IMR-90 (cell line): Measurements from ENCODE around the gene HSPA1L. TPM values are rescaled to one million over a fixed set of nuclear protein-coding genes. Genes with fewer than 3 reads are reported as not detected.

Experiments used
- ATAC-seq: fragments of 200-7000 bp; cut with Tn5 transposase; 2 replicates; pipeline ENCODE4 v1.9.1; 2020; ENCODE audit warnings: low read depth, mild to moderate bottlenecking, moderate library complexity
- BruUV-seq: library from RNA; stranded (reverse); fragments of 400-500 nt; replicated peaks from 2 replicates; lab custom pipeline; 2021; lab: Mats Ljungman, UMichigan
- CTCF ChIA-PET: fragments of 300-600 bp; formaldehyde crosslinking; extraction: SDS; loops from one replicate; lab custom pipeline; 2021; ENCODE audit warnings: antibody characterized with exemption; lab: Yijun Ruan, JAX
- POLR2A ChIA-PET: fragments of 300-600 bp; sonication (Branson Sonifier 250); formaldehyde crosslinking; loops from one replicate; lab custom pipeline; 2022; ENCODE audit warnings: antibody characterized with exemption; ENCODE audit not compliant: unreplicated experiment; lab: Charles Lee
- DNase-seq: peaks from one replicate; pipeline ENCODE4 v3.0.0; 2013
- H2AFZ ChIP-seq: replicated peaks from 2 replicates; pipeline ENCODE3; 2013; ENCODE audit warnings: low read length, mild to moderate bottlenecking; ENCODE audit not compliant: poor library complexity
- H2AK5ac ChIP-seq: 2 replicates; pipeline ENCODE4 v1.6.1; 2013; ENCODE audit warnings: low read depth, low read length, inconsistent platforms
- H2AK9ac ChIP-seq: replicated peaks from 2 replicates; pipeline ENCODE3; 2013; ENCODE audit warnings: mild to moderate bottlenecking, low read depth, low read length, moderate library complexity; ENCODE audit not compliant: poor library complexity
- H2BK120ac ChIP-seq: 2 replicates; pipeline ENCODE4 v1.6.1; 2013; ENCODE audit warnings: low read depth, low read length, inconsistent platforms
- H2BK15ac ChIP-seq: 3 replicates; pipeline ENCODE4 v1.6.1; 2013; ENCODE audit warnings: low read depth, low read length, inconsistent platforms
- H2BK20ac ChIP-seq: 2 replicates; pipeline ENCODE4 v1.6.1; 2013; ENCODE audit warnings: low read depth, mild to moderate bottlenecking, inconsistent platforms, low read length, moderate library complexity
- H2BK5ac ChIP-seq: 2 replicates; pipeline ENCODE4 v1.6.1; 2013; ENCODE audit warnings: mild to moderate bottlenecking, low read depth, low read length, inconsistent platforms; ENCODE audit not compliant: poor library complexity, severe bottlenecking
- H3K14ac ChIP-seq: replicated peaks from 2 replicates; pipeline ENCODE4 v1.6.1; 2013; ENCODE audit warnings: low read depth, low read length, inconsistent platforms
- H3K18ac ChIP-seq: 2 replicates; pipeline ENCODE4 v1.6.1; 2013; ENCODE audit warnings: low read depth, low read length, control low read depth
- H3K23ac ChIP-seq: 2 replicates; pipeline ENCODE4 v1.6.1; 2013; ENCODE audit warnings: low read depth, low read length, inconsistent platforms
- H3K27ac ChIP-seq: 2 replicates; pipeline ENCODE4 v1.5.1; 2013; ENCODE audit warnings: mild to moderate bottlenecking, control low read depth, low read length; ENCODE audit not compliant: insufficient read depth
- H3K27me3 ChIP-seq: 2 replicates; pipeline ENCODE4 v1.6.1; 2013; ENCODE audit warnings: low read length; ENCODE audit not compliant: control insufficient read depth, insufficient read depth
- H3K36me3 ChIP-seq: 2 replicates; pipeline ENCODE4 v1.6.1; 2013; ENCODE audit warnings: low read length, mixed read lengths; ENCODE audit not compliant: control insufficient read depth, insufficient read depth
- H3K4ac ChIP-seq: 2 replicates; pipeline ENCODE4 v1.6.1; 2013; ENCODE audit warnings: low read depth, low read length, inconsistent platforms
- H3K4me1 ChIP-seq: 2 replicates; pipeline ENCODE4 v1.6.1; 2013; ENCODE audit warnings: low read length, mixed read lengths; ENCODE audit not compliant: control insufficient read depth, insufficient read depth
- H3K4me2 ChIP-seq: 2 replicates; pipeline ENCODE4 v1.6.1; 2013; ENCODE audit warnings: low read depth, mild to moderate bottlenecking, control low read depth, low read length, moderate library complexity
- H3K4me3 ChIP-seq: 2 replicates; pipeline ENCODE4 v1.5.1; 2013; ENCODE audit warnings: low read depth, mild to moderate bottlenecking, control low read depth, low read length, moderate library complexity; ENCODE audit not compliant: insufficient read depth
- H3K56ac ChIP-seq: 2 replicates; pipeline ENCODE4 v1.6.1; 2013; ENCODE audit warnings: low read length, inconsistent platforms; ENCODE audit not compliant: insufficient read depth; ENCODE audit errors: extremely low read depth
- H3K79me1 ChIP-seq, 2 experiments: 2 replicates each; pipeline ENCODE4 v1.6.1; 2013; ENCODE audit warnings: low read length in 2 of 2, inconsistent platforms in 1 of 2, low read depth in 1 of 2
- H3K9ac ChIP-seq: 2 replicates; pipeline ENCODE4 v1.6.1; 2013; ENCODE audit warnings: low read depth, low read length, control low read depth
- H3K9me1 ChIP-seq: 2 replicates; pipeline ENCODE4 v1.6.1; 2013; ENCODE audit warnings: low read length, inconsistent platforms; ENCODE audit not compliant: insufficient read depth
- H3K9me3 ChIP-seq: 2 replicates; pipeline ENCODE4 v1.6.1; 2013; ENCODE audit warnings: low read length; ENCODE audit not compliant: control insufficient read depth, insufficient read depth
- H4K20me1 ChIP-seq: 2 replicates; pipeline ENCODE4 v1.6.1; 2013; ENCODE audit warnings: low read length, inconsistent platforms; ENCODE audit not compliant: insufficient read depth
- H4K5ac ChIP-seq: 2 replicates; pipeline ENCODE4 v1.6.1; 2013; ENCODE audit warnings: mild to moderate bottlenecking, low read depth, low read length, control low read depth
- H4K8ac ChIP-seq, 2 experiments: 2 replicates each; pipeline ENCODE4 v1.6.1; 2013; ENCODE audit warnings: low read depth in 2 of 2, low read length in 2 of 2, control low read depth in 1 of 2, inconsistent platforms in 1 of 2
- H4K91ac ChIP-seq: 2 replicates; pipeline ENCODE4 v1.6.1; 2013; ENCODE audit warnings: low read depth, low read length, inconsistent platforms; ENCODE audit not compliant: insufficient read depth
- BHLHE40 ChIP-seq: fragments of 150-350 bp; IDR thresholded peaks from 2 replicates; pipeline ENCODE4 v1.6.1; 2016; ENCODE audit warnings: mild to moderate bottlenecking, low read depth, low read length
- CEBPB ChIP-seq: IDR thresholded peaks from 2 replicates; pipeline ENCODE4 v1.6.1; 2012; ENCODE audit warnings: low read depth, low read length, improper control_type of control experiment
- CHD1 ChIP-seq: IDR thresholded peaks from 2 replicates; pipeline ENCODE4 v1.6.1; 2012; ENCODE audit warnings: low read depth, low read length, improper control_type of control experiment
- CTCF ChIP-seq: conservative IDR thresholded peaks from 2 replicates; pipeline ENCODE4 v1.5.1; 2012; ENCODE audit warnings: mild to moderate bottlenecking, low read depth, low read length, improper control_type of control experiment
- ELK1 ChIP-seq: fragments of 150-350 bp; IDR thresholded peaks from 2 replicates; pipeline ENCODE4 v1.6.1; 2016; ENCODE audit warnings: low read depth, mild to moderate bottlenecking, low read length, moderate library complexity, borderline replicate concordance
- FOS ChIP-seq: fragments of 150-350 bp; IDR thresholded peaks from 2 replicates; pipeline ENCODE4 v1.6.1; 2016; ENCODE audit warnings: low read depth, low read length
- MAFK ChIP-seq: IDR thresholded peaks from 2 replicates; pipeline ENCODE4 v1.6.1; 2012; ENCODE audit warnings: low read depth, low read length, improper control_type of control experiment
- MAZ ChIP-seq: IDR thresholded peaks from 2 replicates; pipeline ENCODE4 v1.6.1; 2012; ENCODE audit warnings: low read depth, mild to moderate bottlenecking, low read length, improper control_type of control experiment, moderate library complexity, borderline replicate concordance
- MXI1 ChIP-seq: IDR thresholded peaks from 2 replicates; pipeline ENCODE4 v1.6.1; 2012; ENCODE audit warnings: low read depth, mild to moderate bottlenecking, low read length, moderate library complexity, borderline replicate concordance
- POLR2A ChIP-seq: IDR thresholded peaks from 2 replicates; pipeline ENCODE4 v1.6.1; 2012; ENCODE audit warnings: mild to moderate bottlenecking, low read depth, low read length
- RAD21 ChIP-seq: IDR thresholded peaks from 2 replicates; pipeline ENCODE4 v1.6.1; 2012; ENCODE audit warnings: low read length, improper control_type of control experiment
- RCOR1 ChIP-seq: IDR thresholded peaks from 2 replicates; pipeline ENCODE4 v1.6.1; 2012; ENCODE audit warnings: mild to moderate bottlenecking, low read length, improper control_type of control experiment; ENCODE audit not compliant: insufficient replicate concordance
- RFX5 ChIP-seq: IDR thresholded peaks from 2 replicates; pipeline ENCODE4 v1.8.0; 2012; ENCODE audit warnings: low read depth, mild to moderate bottlenecking, low read length, moderate library complexity
- SMC3 ChIP-seq: fragments of 150-350 bp; IDR thresholded peaks from 2 replicates; pipeline ENCODE4 v1.6.1; 2016; ENCODE audit warnings: low read depth, mild to moderate bottlenecking, antibody characterized with exemption, low read length, moderate library complexity
- WGBS, 2 experiments: methylation state at CpG; one replicate each; pipeline versions ENCODE4 v1.1.5 to v1.1.7; 2013; ENCODE audit warnings: missing lambda C conversion rate in 2 of 2; ENCODE audit not compliant: insufficient read length in 1 of 2; ENCODE audit errors: extremely low coverage in 2 of 2; 5-methylcytosine and 5-hydroxymethylcytosine counted together
- dilution Hi-C: fragments of 300-500 bp; cut with HindIII; formaldehyde crosslinking; loops from one replicate; pipeline ENCODE4 v1.14.3; 2018; ENCODE audit warnings: low sequenced_read_pairs; ENCODE audit not compliant: unreplicated experiment
- in situ Hi-C: fragments of 300-500 bp; cut with MboI; formaldehyde crosslinking; loops from 3 replicates; pipeline ENCODE4 v1.14.3; 2019; ENCODE audit warnings: low sequenced_read_pairs, inconsistent platforms, mixed read lengths
- intact Hi-C: fragments of 100-400 bp; cut with micrococcal nuclease; formaldehyde crosslinking; loops from 2 replicates; pipeline ENCODE4 v1.10.0; 2022
- polyA plus RNA-seq, 3 experiments: library from polyadenylated mRNA; depleted of rRNA; stranded (reverse); fragments of >200 nt; gene quantifications; 2 replicates each; pipeline ENCODE4 v1.2.3, GENCODE V29; 2012; ENCODE audit warnings: low replicate concordance in 1 of 3
- total RNA-seq: library from RNA; depleted of rRNA; stranded (reverse); fragments of >200 nt; gene quantifications from 2 replicates; pipeline ENCODE4 v1.2.3, GENCODE V29; 2012
- TF ChIP-seq, protein P1 (sequence below): fragments of 150-350 bp; IDR thresholded peaks from 2 replicates; pipeline ENCODE4 v1.6.1; 2017; ENCODE audit warnings: mild to moderate bottlenecking, antibody characterized with exemption, low read length, low read depth

HSPA1L gene
- total and polyA plus RNA-seq, 2 of the 4 experiments (the other 2 are of a cell fraction): 0.97 to 1.3 TPM

DNA sequence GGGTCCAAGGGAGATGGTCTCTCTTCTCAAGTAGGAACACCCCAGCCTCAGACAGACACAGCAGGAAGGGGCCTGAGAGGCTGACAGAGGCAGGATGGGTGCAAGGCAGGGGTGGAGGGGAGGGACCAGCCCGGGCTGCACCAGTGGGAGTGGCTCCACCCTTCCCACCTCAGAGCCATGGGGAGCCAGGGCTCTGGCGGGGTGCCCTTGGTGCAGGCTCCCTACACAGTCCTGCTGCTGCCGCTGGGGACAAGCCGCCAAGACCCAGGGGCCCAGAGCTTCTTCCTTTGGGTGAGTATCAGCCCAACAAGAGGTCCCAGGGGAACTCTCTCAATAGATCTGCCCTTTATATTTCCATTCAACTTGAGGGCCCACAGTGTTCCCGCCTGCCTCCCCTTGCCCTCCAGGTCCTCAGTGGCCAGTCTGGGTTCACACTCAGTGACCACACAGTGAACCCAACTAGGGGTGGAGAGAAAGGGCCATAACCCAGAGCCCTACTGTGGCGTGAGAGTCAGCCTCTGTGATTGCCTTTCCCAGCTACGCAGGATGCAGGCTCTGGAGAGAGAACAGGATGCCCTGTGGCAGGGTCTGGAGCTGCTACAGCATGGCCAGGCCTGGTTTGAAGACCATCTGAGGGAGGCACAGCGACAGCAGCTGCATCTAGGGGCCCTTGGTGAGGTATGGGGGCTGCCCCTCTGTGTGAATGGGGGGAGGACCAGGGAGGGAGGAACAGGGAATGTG is 52.0 kb downstream of the HSPA1L start:
- no peaks in the 10 kb centered on the region for H3K9me3 ChIP-seq
- H2BK20ac ChIP-seq: no peak overlapping the region
- H4K20me1 ChIP-seq: no peaks in the 10 kb centered on the region
- no peaks in the 10 kb centered on the region for H3K79me1 ChIP-seq
- H3K9me1 ChIP-seq: peaks cover 14% of the 10 kb centered on the region
- no peak for DNase-seq
- peaks cover 4% of the 10 kb centered on the region for H3K4me1 ChIP-seq
- ChIA-PET POLR2A (no interaction called here), CTCF (interaction anchor here (0.6 kb wide), 1 partner anchor 28 kb away, joined by 3 read pairs; no protein-coding TSS in a partner anchor)
- H3K14ac ChIP-seq: peak overlapping the region; percentile 74
- H3K4me2 ChIP-seq: no peak overlapping the region
- no peak overlapping the region for H3K9ac ChIP-seq
- H4K91ac ChIP-seq: no peak overlapping the region; the same call in 1 of the 2 replicates
- peak overlapping the region; percentile 66 for H3K4ac ChIP-seq
- H2BK120ac ChIP-seq: 0 out of 2 replicates have a peak overlapping the region, but pooled peaks have one; percentile 14
- H3K56ac ChIP-seq: no peak overlapping the region; the same call in 1 of the 2 replicates
- no peak overlapping the region for H3K27ac ChIP-seq
- 88% methylated on average over 4 of the region's 8 CpGs; no CpG with 5 or more reads in 1 of the 2 experiments for WGBS, 2 experiments
- H2AK9ac ChIP-seq: peak overlapping the region; percentile 71
- no peak overlapping the region for H4K5ac ChIP-seq
- H3K18ac ChIP-seq: no peak overlapping the region
- dilution Hi-C loops: no loop called here
- H2BK5ac ChIP-seq: peak overlapping the region; percentile 5
- in situ Hi-C loops: no loop called here
- H4K8ac ChIP-seq: peak overlapping the region in 1 of 2 experiments; percentile 39; a peak in 1 of 4 replicates
- H3K23ac ChIP-seq: no peak overlapping the region
- peak overlapping the region; percentile 64 for H2AFZ ChIP-seq
- H2AK5ac ChIP-seq: peak overlapping the region; percentile 65; the same call in 1 of the 2 replicates
- no peaks in the 10 kb centered on the region for H3K27me3 ChIP-seq
- no peak overlapping the region for H3K4me3 ChIP-seq
- intact Hi-C loops: no loop called here
- no TSS peak for BruUV-seq
- peaks cover 6% of the 10 kb centered on the region; the same call in 1 of the 2 replicates for H3K36me3 ChIP-seq
- no peak overlapping the region for H2BK15ac ChIP-seq
- no peak for ATAC-seq
- TF ChIP-seq SMC3: no peak
- no peak for TF ChIP-seq FOS
- TF ChIP-seq BHLHE40: no peak
- no peak for TF ChIP-seq RFX5
- no peak for TF ChIP-seq MXI1
- TF ChIP-seq MAFK: no peak
- no peak for TF ChIP-seq CEBPB
- TF ChIP-seq RCOR1: no peak
- TF ChIP-seq POLR2A: no peak
- no peak for TF ChIP-seq CTCF
- TF ChIP-seq, protein P1, sequence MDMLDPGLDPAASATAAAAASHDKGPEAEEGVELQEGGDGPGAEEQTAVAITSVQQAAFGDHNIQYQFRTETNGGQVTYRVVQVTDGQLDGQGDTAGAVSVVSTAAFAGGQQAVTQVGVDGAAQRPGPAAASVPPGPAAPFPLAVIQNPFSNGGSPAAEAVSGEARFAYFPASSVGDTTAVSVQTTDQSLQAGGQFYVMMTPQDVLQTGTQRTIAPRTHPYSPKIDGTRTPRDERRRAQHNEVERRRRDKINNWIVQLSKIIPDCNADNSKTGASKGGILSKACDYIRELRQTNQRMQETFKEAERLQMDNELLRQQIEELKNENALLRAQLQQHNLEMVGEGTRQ: no peak
- TF ChIP-seq ELK1: no peak
- TF ChIP-seq RAD21: no peak
- no peak for TF ChIP-seq CHD1
- TF ChIP-seq MAZ: no peak
